GM18909 (cell line): Measurements from ENCODE around the gene ITGB1BP1.

ENCODE experiments used
- ATAC-seq: cut with Tn5 transposase; IDR thresholded peaks from one replicate; pipeline ENCODE4 v1.9.1; 2021; ENCODE audit warnings: mild to moderate bottlenecking; ENCODE audit not compliant: unreplicated experiment, poor library complexity

ITGB1BP1 gene

GRCh38 chr2:9380702-9381628, 42.4 kb downstream of the ITGB1BP1 start:
- no peak for ATAC-seq

- ATAC-seq, result no peak
Measured at GRCh38 chr2:9379391-9379755, 44.0 kb downstream of the ITGB1BP1 start.

GRCh38 chr2:9378433-9379390, 44.6 kb downstream of the ITGB1BP1 start:
- no peak for ATAC-seq

- no peak for ATAC-seq
Measured at GRCh38 chr2:9377461-9378097, 45.7 kb downstream of the ITGB1BP1 start.

GRCh38 chr2:9375857-9376428, 47.4 kb downstream of the ITGB1BP1 start:
- ATAC-seq, result no peak

- no peak for ATAC-seq
Measured at GRCh38 chr2:9374071-9374730, 49.1 kb downstream of the ITGB1BP1 start.

- no peak for ATAC-seq
Measured at GRCh38 chr2:9373476-9373875, 49.9 kb downstream of the ITGB1BP1 start.

- peak; percentile 73 for ATAC-seq
Measured at GRCh38 chr2:9373047-9373446, 50.3 kb downstream of the ITGB1BP1 start.

GRCh38 chr2:9370746-9371145, 52.6 kb downstream of the ITGB1BP1 start:
- no peak for ATAC-seq

- ATAC-seq, result no peak
Measured at GRCh38 chr2:9366026-9366425, 57.3 kb downstream of the ITGB1BP1 start.

- ATAC-seq, result no peak
Measured at GRCh38 chr2:9365498-9366019, 57.8 kb downstream of the ITGB1BP1 start.

- no peak for ATAC-seq
Measured at GRCh38 chr2:9364791-9365497, 58.4 kb downstream of the ITGB1BP1 start.

GRCh38 chr2:9364373-9364772, 59.0 kb downstream of the ITGB1BP1 start:
- no peak for ATAC-seq

GRCh38 chr2:9360701-9361100, 62.6 kb downstream of the ITGB1BP1 start:
- no peak for ATAC-seq

- ATAC-seq, result no peak
Measured at GRCh38 chr2:9360110-9360509, 63.2 kb downstream of the ITGB1BP1 start.

GRCh38 chr2:9359463-9359862, 63.9 kb downstream of the ITGB1BP1 start:
- ATAC-seq, result no peak

- ATAC-seq, result no peak
Measured at GRCh38 chr2:9358846-9359245, 64.5 kb downstream of the ITGB1BP1 start.

GRCh38 chr2:9356261-9356660, 67.1 kb downstream of the ITGB1BP1 start:
- ATAC-seq, result no peak

GRCh38 chr2:9355716-9356115, 67.6 kb downstream of the ITGB1BP1 start:
- ATAC-seq, result no peak
